ENCODE data around the gene AP1M1. TPM values are rescaled to one million over a fixed set of nuclear protein-coding genes. Genes with fewer than 3 reads are reported as not detected.

The AP1M1 gene
- polyA plus RNA-seq, 3 donors = 103 to 134 (median 133) TPM

DNA sequence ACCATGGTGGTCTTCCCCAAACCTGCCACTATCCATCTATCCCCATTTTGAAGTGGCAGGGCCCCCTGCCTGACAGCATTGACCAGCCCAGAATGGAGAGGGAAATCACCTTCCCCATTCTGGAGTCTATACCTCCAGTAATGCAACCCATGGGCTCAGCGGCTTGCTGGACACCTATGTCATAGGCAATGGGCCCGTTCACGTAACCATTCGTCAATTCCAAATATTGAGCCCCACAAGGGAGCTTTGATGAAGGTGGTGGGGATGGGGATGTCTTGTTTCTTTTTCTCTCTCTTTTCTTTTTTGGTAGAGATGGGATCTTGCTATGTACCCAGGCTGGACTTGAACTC is 63.1 kb downstream of the AP1M1 start:
- no peak for DNase-seq
- no peak overlapping the region for H3K4me3 ChIP-seq (replicated peaks in 1 of 3; ENCODE audit: low read depth in 2 of 3, low read length in 3 of 3)
- peaks cover 60 to 71% of the 10 kb centered on the region in 2 donors for H3K4me1 ChIP-seq (ENCODE audit: control insufficient read depth in 1 of 2, insufficient read depth in 2 of 2, low read length in 2 of 2)
- H3K79me2 ChIP-seq (ENCODE audit: insufficient read depth, low read length) = no peaks in the 10 kb centered on the region
- no peaks in the 10 kb centered on the region for H3K36me3 ChIP-seq (replicated peaks in 1 of 2; ENCODE audit: control insufficient read depth in 1 of 2, insufficient read depth in 2 of 2, low read length in 2 of 2)
- peaks cover 0 to 4% of the 10 kb centered on the region in 2 donors for H3K36me3 Mint-ChIP-seq
- peak overlapping the region in 5 of 7 donors; percentile 25 to 91 (median 84) for H3K27ac Mint-ChIP-seq
- peaks cover 69% of the 10 kb centered on the region for H3K4me1 Mint-ChIP-seq
- no peak overlapping the region for H3K9ac ChIP-seq (ENCODE audit: insufficient read depth, low read length, poor library complexity, severe bottlenecking)
- no peak overlapping the region for H3K4me3 Mint-ChIP-seq
- no peak overlapping the region for H2AFZ ChIP-seq (ENCODE audit: insufficient read depth, low read depth, low read length, poor library complexity, severe bottlenecking)
- H3K27me3 Mint-ChIP-seq (ENCODE audit: low read depth in 3 of 3) = peaks cover 1 to 6% (median 3%) of the 10 kb centered on the region in 3 donors
- no peaks in the 10 kb centered on the region for H3K27me3 ChIP-seq (ENCODE audit: control insufficient read depth in 2 of 2, insufficient read depth in 2 of 2, low read length in 2 of 2)
- no CpG with 5 or more reads among the region's 4 CpGs for WGBS (ENCODE audit: insufficient coverage)
- no peaks in the 10 kb centered on the region for H4K20me1 ChIP-seq (ENCODE audit: insufficient read depth, low read length)
- H3K9me3 ChIP-seq (replicated peaks in 1 of 2; ENCODE audit: control insufficient read depth in 1 of 2, insufficient read depth in 1 of 2, low read length in 2 of 2) = no peaks in the 10 kb centered on the region
- H3K4me2 ChIP-seq (replicated peaks; ENCODE audit: extremely low read depth, low read length, poor library complexity, severe bottlenecking) = no peak overlapping the region
- H3K9me3 Mint-ChIP-seq = peaks cover 0 to 9% (median 2%) of the 10 kb centered on the region in 7 donors
- intact Hi-C loops (cut with micrococcal nuclease) = no loop called here
- H3K27ac ChIP-seq (ENCODE audit: low read depth in 1 of 2, low read length in 2 of 2) = peak overlapping the region in 1 of 2 donors; percentile 73
- TF ChIP-seq, protein P1, sequence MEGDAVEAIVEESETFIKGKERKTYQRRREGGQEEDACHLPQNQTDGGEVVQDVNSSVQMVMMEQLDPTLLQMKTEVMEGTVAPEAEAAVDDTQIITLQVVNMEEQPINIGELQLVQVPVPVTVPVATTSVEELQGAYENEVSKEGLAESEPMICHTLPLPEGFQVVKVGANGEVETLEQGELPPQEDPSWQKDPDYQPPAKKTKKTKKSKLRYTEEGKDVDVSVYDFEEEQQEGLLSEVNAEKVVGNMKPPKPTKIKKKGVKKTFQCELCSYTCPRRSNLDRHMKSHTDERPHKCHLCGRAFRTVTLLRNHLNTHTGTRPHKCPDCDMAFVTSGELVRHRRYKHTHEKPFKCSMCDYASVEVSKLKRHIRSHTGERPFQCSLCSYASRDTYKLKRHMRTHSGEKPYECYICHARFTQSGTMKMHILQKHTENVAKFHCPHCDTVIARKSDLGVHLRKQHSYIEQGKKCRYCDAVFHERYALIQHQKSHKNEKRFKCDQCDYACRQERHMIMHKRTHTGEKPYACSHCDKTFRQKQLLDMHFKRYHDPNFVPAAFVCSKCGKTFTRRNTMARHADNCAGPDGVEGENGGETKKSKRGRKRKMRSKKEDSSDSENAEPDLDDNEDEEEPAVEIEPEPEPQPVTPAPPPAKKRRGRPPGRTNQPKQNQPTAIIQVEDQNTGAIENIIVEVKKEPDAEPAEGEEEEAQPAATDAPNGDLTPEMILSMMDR (IDR thresholded peaks at IDR 0.05) = no peak

DNA sequence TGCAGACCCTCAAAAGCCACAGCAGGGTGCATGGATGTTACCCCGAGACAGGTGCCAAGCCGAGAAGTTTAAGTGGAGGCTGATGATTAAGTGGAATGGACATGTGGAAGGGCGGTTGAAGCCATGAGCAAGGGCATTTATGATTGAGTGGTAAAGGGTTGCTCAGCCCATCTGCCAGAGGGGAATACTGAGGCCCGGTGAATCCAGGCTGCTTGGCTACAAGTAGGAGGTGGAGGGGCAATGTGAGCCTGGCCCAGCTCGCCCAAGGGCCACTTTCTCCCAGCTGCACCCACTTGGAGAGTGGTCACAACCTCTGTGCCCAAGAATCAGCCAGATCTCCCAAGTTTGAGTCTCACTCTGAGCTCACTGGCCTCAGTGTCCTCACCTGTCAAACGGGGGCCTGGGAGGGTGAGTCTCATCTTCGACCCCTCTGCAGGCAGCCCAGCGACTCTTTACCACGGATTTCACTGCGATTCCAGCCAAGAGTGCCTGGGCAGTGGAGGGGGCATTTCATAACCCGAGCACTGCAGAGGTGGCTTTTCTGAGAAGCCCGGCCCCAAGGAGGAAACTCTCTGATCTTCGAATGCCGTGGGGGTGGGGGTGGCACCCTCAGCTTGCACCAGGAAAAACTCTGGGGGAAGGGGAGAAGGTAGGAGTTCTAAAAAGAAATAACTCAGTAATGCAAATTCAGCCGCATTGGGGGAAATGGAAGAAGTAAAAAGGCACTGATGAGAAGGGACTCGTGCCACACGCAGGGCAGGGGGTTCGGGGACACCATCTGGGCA is 64.1 kb downstream of the AP1M1 start:
- no peaks in the 10 kb centered on the region for H3K36me3 ChIP-seq (replicated peaks in 1 of 2; ENCODE audit: control insufficient read depth in 1 of 2, insufficient read depth in 2 of 2, low read length in 2 of 2)
- intact Hi-C loops (cut with micrococcal nuclease) = no loop called here
- no peaks in the 10 kb centered on the region for H3K27me3 ChIP-seq (ENCODE audit: control insufficient read depth in 2 of 2, insufficient read depth in 2 of 2, low read length in 2 of 2)
- no peak for DNase-seq
- H3K4me2 ChIP-seq (replicated peaks; ENCODE audit: extremely low read depth, low read length, poor library complexity, severe bottlenecking) = peak overlapping the region; percentile 22
- H3K9ac ChIP-seq (ENCODE audit: insufficient read depth, low read length, poor library complexity, severe bottlenecking) = peak overlapping the region; percentile 26
- peaks cover 60 to 71% of the 10 kb centered on the region in 2 donors for H3K4me1 ChIP-seq (ENCODE audit: control insufficient read depth in 1 of 2, insufficient read depth in 2 of 2, low read length in 2 of 2)
- no peaks in the 10 kb centered on the region for H3K9me3 ChIP-seq (replicated peaks in 1 of 2; ENCODE audit: control insufficient read depth in 1 of 2, insufficient read depth in 1 of 2, low read length in 2 of 2)
- H3K36me3 Mint-ChIP-seq = peaks cover 0 to 4% of the 10 kb centered on the region in 2 donors
- H3K27me3 Mint-ChIP-seq (ENCODE audit: low read depth in 3 of 3) = peaks cover 1 to 7% (median 5%) of the 10 kb centered on the region in 3 donors
- TF ChIP-seq, protein P1 (IDR thresholded peaks at IDR 0.05) = no peak
- H3K27ac ChIP-seq (ENCODE audit: low read depth in 1 of 2, low read length in 2 of 2) = no peak overlapping the region
- peaks cover 67% of the 10 kb centered on the region for H3K4me1 Mint-ChIP-seq
- H3K4me3 Mint-ChIP-seq = peak overlapping the region in 1 of 2 donors; percentile 67
- no peak overlapping the region for H3K4me3 ChIP-seq (replicated peaks in 1 of 3; ENCODE audit: low read depth in 2 of 3, low read length in 3 of 3)
- 49% methylated on average over 16 of the region's 18 CpGs for WGBS (ENCODE audit: insufficient coverage)
- no peak overlapping the region for H2AFZ ChIP-seq (ENCODE audit: insufficient read depth, low read depth, low read length, poor library complexity, severe bottlenecking)
- no peaks in the 10 kb centered on the region for H3K79me2 ChIP-seq (ENCODE audit: insufficient read depth, low read length)
- peaks cover 0 to 9% (median 2%) of the 10 kb centered on the region in 7 donors for H3K9me3 Mint-ChIP-seq
- peak overlapping the region in 5 of 7 donors; percentile 35 to 77 (median 66) for H3K27ac Mint-ChIP-seq
- H4K20me1 ChIP-seq (ENCODE audit: insufficient read depth, low read length) = no peaks in the 10 kb centered on the region
